Smooth muscle cell (in vitro differentiated cells): Measurements from ENCODE around the gene HARBI1. TPM values are rescaled to one million over a fixed set of nuclear protein-coding genes. Genes with fewer than 3 reads are reported as not detected.
A peak's percentile ranks its signal among the peaks of the same experiment; 100 is the strongest.

ENCODE experiments used
- DNase-seq: peaks from one replicate; lab custom pipeline; 2025; ENCODE audit not compliant: unreplicated experiment; lab: John Stamatoyannopoulos, UW
- H2AFZ ChIP-seq: fragments of 200-600 bp; sonication (generic); 2 replicates; pipeline ENCODE4 v1.6.0; 2016; ENCODE audit warnings: antibody characterized with exemption, low read depth, mild to moderate bottlenecking
- H3F3A ChIP-seq: fragments of 200-600 bp; sonication (generic); 2 replicates; pipeline ENCODE4 v1.6.0; 2017; ENCODE audit warnings: antibody characterized with exemption, low read depth
- H3K27ac ChIP-seq: fragments of 200-600 bp; sonication (generic); 2 replicates; pipeline ENCODE4 v1.5.1; 2016; ENCODE audit warnings: low read depth, mild to moderate bottlenecking
- H3K27me3 ChIP-seq: fragments of 200-600 bp; sonication (generic); 2 replicates; pipeline ENCODE4 v1.6.1; 2016; ENCODE audit warnings: low read depth, mild to moderate bottlenecking
- H3K36me3 ChIP-seq: fragments of 200-600 bp; sonication (generic); 2 replicates; pipeline ENCODE4 v1.5.1; 2016; ENCODE audit warnings: low read depth
- H3K4me1 ChIP-seq: fragments of 200-600 bp; sonication (generic); 2 replicates; pipeline ENCODE4 v1.5.1; 2016; ENCODE audit warnings: low read depth
- H3K4me2 ChIP-seq: fragments of 200-600 bp; sonication (generic); 2 replicates; pipeline ENCODE4 v1.6.0; 2016; ENCODE audit warnings: mild to moderate bottlenecking
- H3K4me3 ChIP-seq: fragments of 200-600 bp; sonication (generic); 2 replicates; pipeline ENCODE4 v1.5.1; 2016; ENCODE audit warnings: mild to moderate bottlenecking
- H3K79me2 ChIP-seq: fragments of 200-600 bp; sonication (generic); 2 replicates; pipeline ENCODE4 v1.6.0; 2016; ENCODE audit warnings: low read depth, mild to moderate bottlenecking
- H3K9ac ChIP-seq: fragments of 200-600 bp; sonication (generic); 2 replicates; pipeline ENCODE4 v1.6.0; 2016; ENCODE audit warnings: low read depth
- H3K9me3 ChIP-seq: fragments of 200-600 bp; sonication (generic); replicated peaks from 2 replicates; pipeline ENCODE4 v1.5.1; 2016; ENCODE audit warnings: low read depth
- H4K20me1 ChIP-seq: fragments of 200-600 bp; sonication (generic); 2 replicates; pipeline ENCODE4 v1.6.0; 2016; ENCODE audit warnings: low read depth
- WGBS: methylation state at CpG from one replicate; pipeline ENCODE4 v1.1.7; 2016; ENCODE audit warnings: low lambda C conversion rate; 5-methylcytosine and 5-hydroxymethylcytosine counted together
- polyA plus RNA-seq: library from polyadenylated mRNA; unstranded; fragments of >200 nt; fragmentation: Nextera tagmentation; extraction: Ambion mirVana; gene quantifications from 2 replicates; pipeline ENCODE4 v1.2.1, GENCODE V29; 2016
- total RNA-seq: library from RNA; depleted of rRNA; stranded (reverse); fragments of >200 nt; gene quantifications from 2 replicates; pipeline ENCODE4 v1.2.3, GENCODE V29; 2014
- TF ChIP-seq, protein P1 (sequence below): fragments of 200-600 bp; sonication (generic); IDR thresholded peaks from 2 replicates; pipeline ENCODE4 v1.5.1; 2017; ENCODE audit warnings: borderline replicate concordance, mild to moderate bottlenecking, antibody characterized with exemption; ENCODE audit not compliant: insufficient read depth, poor library complexity, severe bottlenecking

The HARBI1 gene
- total and polyA plus RNA-seq, 2 experiments from 2014 or later = 2.4 to 2.9 TPM

DNA sequence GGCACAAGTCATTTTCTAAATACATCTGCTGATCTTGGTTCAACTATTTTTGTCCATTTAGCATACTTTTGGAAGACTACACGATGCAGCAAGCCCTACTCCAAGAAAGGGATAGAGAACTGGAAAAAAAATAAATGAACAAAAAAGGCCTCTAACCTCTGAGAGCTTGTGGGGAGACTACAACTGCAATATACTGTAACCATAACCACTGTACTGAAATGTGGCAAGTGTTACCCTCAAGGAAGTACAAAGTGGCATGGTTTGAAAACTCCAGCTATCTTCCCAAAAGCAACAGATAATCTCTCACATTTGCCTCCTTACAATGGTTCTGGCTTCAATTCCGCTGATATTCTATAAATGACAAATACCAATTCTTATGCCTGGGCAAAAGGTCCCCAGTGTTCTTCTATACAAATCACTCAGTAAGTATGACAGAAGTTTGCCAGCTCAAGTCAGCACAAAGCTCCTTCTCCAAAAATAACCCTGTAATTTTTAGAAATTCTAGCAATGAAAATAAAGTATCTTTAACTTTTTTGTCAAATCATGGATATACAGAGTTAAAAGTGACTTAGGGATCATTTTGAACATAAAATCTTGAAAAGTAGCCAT lies 46.1 kb downstream of the HARBI1 start:
- Histone ChIP-seq H3K4me2 (no peak overlapping the region), H3F3A (no peaks in the 10 kb centered on the region), H3K79me2 (peaks cover 83% of the 10 kb centered on the region), H3K9me3 (no peaks in the 10 kb centered on the region), H3K9ac (no peak overlapping the region), H3K36me3 (no peaks in the 10 kb centered on the region), H3K4me1 (no peaks in the 10 kb centered on the region), H4K20me1 (peaks cover 87% of the 10 kb centered on the region), H3K27ac (no peak overlapping the region), H3K4me3 (no peak overlapping the region), H3K27me3 (no peaks in the 10 kb centered on the region), H2AFZ (no peak overlapping the region)
- 86% methylated on average over 2 of the region's 2 CpGs for WGBS
- TF ChIP-seq, protein P1, sequence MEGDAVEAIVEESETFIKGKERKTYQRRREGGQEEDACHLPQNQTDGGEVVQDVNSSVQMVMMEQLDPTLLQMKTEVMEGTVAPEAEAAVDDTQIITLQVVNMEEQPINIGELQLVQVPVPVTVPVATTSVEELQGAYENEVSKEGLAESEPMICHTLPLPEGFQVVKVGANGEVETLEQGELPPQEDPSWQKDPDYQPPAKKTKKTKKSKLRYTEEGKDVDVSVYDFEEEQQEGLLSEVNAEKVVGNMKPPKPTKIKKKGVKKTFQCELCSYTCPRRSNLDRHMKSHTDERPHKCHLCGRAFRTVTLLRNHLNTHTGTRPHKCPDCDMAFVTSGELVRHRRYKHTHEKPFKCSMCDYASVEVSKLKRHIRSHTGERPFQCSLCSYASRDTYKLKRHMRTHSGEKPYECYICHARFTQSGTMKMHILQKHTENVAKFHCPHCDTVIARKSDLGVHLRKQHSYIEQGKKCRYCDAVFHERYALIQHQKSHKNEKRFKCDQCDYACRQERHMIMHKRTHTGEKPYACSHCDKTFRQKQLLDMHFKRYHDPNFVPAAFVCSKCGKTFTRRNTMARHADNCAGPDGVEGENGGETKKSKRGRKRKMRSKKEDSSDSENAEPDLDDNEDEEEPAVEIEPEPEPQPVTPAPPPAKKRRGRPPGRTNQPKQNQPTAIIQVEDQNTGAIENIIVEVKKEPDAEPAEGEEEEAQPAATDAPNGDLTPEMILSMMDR = no peak
- no peak for DNase-seq

DNA sequence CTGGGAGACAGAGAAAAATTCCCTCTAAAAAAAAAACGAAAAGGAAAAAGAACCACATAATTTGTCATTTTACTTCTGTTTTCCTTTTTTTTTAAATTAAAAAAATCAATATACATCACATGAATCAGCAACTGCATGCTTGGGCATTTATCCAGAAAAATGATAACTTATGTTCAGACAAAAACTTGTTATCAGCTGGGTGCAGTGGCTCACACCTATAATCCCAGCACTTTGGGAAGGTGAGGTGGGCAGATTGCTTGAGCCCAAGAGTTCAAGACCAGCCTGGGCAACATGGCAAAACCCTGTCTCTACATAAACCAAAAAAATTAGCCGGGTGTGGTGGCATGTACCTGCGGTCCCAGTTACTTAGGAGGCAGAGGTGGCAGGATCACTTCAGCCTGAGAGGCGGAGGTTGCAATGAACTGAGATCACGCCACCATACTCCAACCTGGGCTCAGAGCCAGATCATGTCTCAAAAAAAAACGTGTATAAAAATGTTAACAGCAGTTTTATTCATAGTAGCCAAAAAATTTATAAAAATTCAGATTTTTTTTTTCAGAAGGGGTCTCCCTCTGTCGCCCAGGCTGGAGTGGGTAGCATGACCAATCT lies 51.7 kb downstream of the HARBI1 start:
- no peak overlapping the region for H3K4me3 ChIP-seq
- H3K9me3 ChIP-seq = no peaks in the 10 kb centered on the region
- TF ChIP-seq, protein P1 = no peak
- peaks cover 97% of the 10 kb centered on the region for H4K20me1 ChIP-seq
- H3F3A ChIP-seq = no peaks in the 10 kb centered on the region
- no peaks in the 10 kb centered on the region for H3K36me3 ChIP-seq
- no peak overlapping the region for H2AFZ ChIP-seq
- H3K4me2 ChIP-seq = no peak overlapping the region
- DNase-seq = no peak
- H3K9ac ChIP-seq = no peak overlapping the region
- H3K27ac ChIP-seq = no peak overlapping the region
- no peaks in the 10 kb centered on the region for H3K27me3 ChIP-seq
- H3K79me2 ChIP-seq = peaks cover 91% of the 10 kb centered on the region
- WGBS = 95% methylated on average over 7 of the region's 7 CpGs
- H3K4me1 ChIP-seq = no peaks in the 10 kb centered on the region

- H3K4me2 ChIP-seq = no peak overlapping the region
- no peaks in the 10 kb centered on the region for H3K27me3 ChIP-seq
- no peak for DNase-seq
- TF ChIP-seq, protein P1 = no peak
- WGBS = 90% methylated on average over 1 of the region's 1 CpG
- peaks cover 97% of the 10 kb centered on the region for H4K20me1 ChIP-seq
- peaks cover 91% of the 10 kb centered on the region for H3K79me2 ChIP-seq
- H2AFZ ChIP-seq = no peak overlapping the region
- peak overlapping the region; percentile 16 for H3K27ac ChIP-seq
- H3K36me3 ChIP-seq = no peaks in the 10 kb centered on the region
- H3K4me3 ChIP-seq = no peak overlapping the region
- H3K9ac ChIP-seq = no peak overlapping the region
- H3K9me3 ChIP-seq = no peaks in the 10 kb centered on the region
- no peaks in the 10 kb centered on the region for H3F3A ChIP-seq
- H3K4me1 ChIP-seq = no peaks in the 10 kb centered on the region
Measured at GRCh38 chr11:46564459-46564858, 52.6 kb downstream of the HARBI1 start.

- no peaks in the 10 kb centered on the region for H3K9me3 ChIP-seq
- no peaks in the 10 kb centered on the region for H3F3A ChIP-seq
- no peak overlapping the region for H3K9ac ChIP-seq
- H3K4me1 ChIP-seq = no peaks in the 10 kb centered on the region
- no peaks in the 10 kb centered on the region for H3K27me3 ChIP-seq
- H3K36me3 ChIP-seq = no peaks in the 10 kb centered on the region
- peaks cover 92% of the 10 kb centered on the region for H3K79me2 ChIP-seq
- H3K4me2 ChIP-seq = no peak overlapping the region
- WGBS = 87% methylated on average over 5 of the region's 5 CpGs
- DNase-seq = no peak
- H2AFZ ChIP-seq = no peak overlapping the region
- TF ChIP-seq, protein P1 = no peak
- H4K20me1 ChIP-seq = peaks cover 99% of the 10 kb centered on the region
- no peak overlapping the region for H3K4me3 ChIP-seq
- H3K27ac ChIP-seq = no peak overlapping the region
Measured at GRCh38 chr11:46562527-46562926, 54.5 kb downstream of the HARBI1 start.
